B cell (primary cell): ENCODE measurements around the gene KLHL30.

Experiments
- CTCF ChIP-seq: fragments of 200-600 bp; IDR thresholded peaks from one replicate; pipeline ENCODE4 v1.8.0; 2022; ENCODE audit warnings: antibody characterized with exemption, mild to moderate bottlenecking
- EZH2 ChIP-seq: IDR thresholded peaks from 2 replicates; pipeline ENCODE4 v1.6.1; 2012; ENCODE audit warnings: borderline replicate concordance, low read depth, mild to moderate bottlenecking, moderate library complexity, low read length; ENCODE audit not compliant: insufficient read depth, poor library complexity, severe bottlenecking

- TF ChIP-seq CTCF (no peak), EZH2 (no peak)
Observed at GRCh38 chr2:238114851-238115660, 23.4 kb upstream of the KLHL30 start.
